Omental fat pad (tissue), 4 donors: ENCODE results near the gene MYZAP. TPM values are rescaled to one million over a fixed set of nuclear protein-coding genes. Genes with fewer than 3 reads are reported as not detected.

Experiments
- ATAC-seq: fragments of 150-250 bp; one replicate; pipeline ENCODE4 v1.9.1; 2016; ENCODE audit warnings: mild to moderate bottlenecking, moderate library complexity; ENCODE audit not compliant: low FRiP score
- DNase-seq: peaks from one replicate; pipeline ENCODE4 v3.0.0-alpha.2; 2019; ENCODE audit warnings: low spot score
- total RNA-seq, 4 donors: library from RNA; depleted of rRNA; stranded (reverse); fragments of >200 nt; gene quantifications; one replicate each; pipeline ENCODE4 v1.1.0, GENCODE V29; 2016
- TF ChIP-seq, protein P1 (sequence below), 3 donors: fragments of 450-650 bp; IDR thresholded peaks; one replicate each; pipeline ENCODE4 v1.5.1; 2016 to 2017; ENCODE audit warnings: antibody characterized with exemption in 3 of 3, mild to moderate bottlenecking in 3 of 3, moderate library complexity in 2 of 3

The MYZAP gene
- total RNA-seq, 4 donors from 2014 or later = 13.1 to 84.6 (median 20.2) TPM

DNA sequence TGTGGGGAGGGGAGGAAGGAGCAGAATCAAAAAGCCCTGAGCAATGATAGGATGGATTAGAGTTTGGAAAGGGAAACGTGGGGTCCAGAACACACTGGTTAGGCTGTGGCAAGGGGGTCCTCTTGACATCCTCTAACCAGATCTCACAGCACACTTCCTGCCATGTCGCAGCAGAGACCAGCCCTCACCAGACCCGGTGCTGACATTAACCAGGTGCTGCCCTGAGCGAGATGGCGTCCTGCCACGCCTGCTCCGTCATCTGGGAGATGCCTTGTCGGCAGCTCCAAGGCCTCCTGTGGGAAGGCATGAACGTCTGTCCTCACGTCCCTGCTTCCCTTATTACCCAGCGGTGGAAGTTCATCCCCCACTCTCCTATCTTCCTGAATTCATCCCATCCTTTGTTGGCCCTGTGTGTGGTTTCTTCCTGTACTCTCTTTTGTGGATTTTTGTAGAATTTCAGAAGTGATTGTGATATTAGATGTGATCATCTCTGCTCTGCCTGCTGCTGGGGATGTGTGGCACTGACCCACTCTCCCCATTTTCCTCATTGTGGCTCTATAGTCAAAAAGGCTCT, 29.4 kb upstream of the MYZAP start:
- TF ChIP-seq, protein P1, sequence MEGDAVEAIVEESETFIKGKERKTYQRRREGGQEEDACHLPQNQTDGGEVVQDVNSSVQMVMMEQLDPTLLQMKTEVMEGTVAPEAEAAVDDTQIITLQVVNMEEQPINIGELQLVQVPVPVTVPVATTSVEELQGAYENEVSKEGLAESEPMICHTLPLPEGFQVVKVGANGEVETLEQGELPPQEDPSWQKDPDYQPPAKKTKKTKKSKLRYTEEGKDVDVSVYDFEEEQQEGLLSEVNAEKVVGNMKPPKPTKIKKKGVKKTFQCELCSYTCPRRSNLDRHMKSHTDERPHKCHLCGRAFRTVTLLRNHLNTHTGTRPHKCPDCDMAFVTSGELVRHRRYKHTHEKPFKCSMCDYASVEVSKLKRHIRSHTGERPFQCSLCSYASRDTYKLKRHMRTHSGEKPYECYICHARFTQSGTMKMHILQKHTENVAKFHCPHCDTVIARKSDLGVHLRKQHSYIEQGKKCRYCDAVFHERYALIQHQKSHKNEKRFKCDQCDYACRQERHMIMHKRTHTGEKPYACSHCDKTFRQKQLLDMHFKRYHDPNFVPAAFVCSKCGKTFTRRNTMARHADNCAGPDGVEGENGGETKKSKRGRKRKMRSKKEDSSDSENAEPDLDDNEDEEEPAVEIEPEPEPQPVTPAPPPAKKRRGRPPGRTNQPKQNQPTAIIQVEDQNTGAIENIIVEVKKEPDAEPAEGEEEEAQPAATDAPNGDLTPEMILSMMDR (IDR thresholded peaks at IDR 0.05) = no peak
- DNase-seq (no peak), ATAC-seq (no peak)

DNA sequence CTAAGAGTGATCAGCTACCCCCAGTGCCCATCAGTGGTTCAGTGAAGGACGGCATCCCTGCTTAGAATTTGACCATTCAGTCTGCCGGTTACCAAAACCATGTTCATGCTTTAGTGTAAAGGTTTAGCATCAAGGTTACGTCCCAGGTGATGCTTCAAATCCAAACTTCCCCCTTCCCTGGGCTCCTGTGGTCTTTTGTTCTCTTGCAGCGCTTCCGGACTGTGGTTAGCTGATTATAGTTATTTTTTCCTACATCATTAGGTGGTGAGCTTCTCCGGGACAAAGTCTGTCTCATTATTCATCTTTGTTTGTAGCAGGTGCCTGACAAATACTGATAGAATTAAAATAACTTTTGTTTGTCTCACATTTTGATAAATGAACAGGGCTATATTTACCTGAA, 28.3 kb upstream of the MYZAP start:
- TF ChIP-seq, protein P1 (IDR thresholded peaks at IDR 0.05) = no peak
- DNase-seq (no peak), ATAC-seq (no peak)

DNA sequence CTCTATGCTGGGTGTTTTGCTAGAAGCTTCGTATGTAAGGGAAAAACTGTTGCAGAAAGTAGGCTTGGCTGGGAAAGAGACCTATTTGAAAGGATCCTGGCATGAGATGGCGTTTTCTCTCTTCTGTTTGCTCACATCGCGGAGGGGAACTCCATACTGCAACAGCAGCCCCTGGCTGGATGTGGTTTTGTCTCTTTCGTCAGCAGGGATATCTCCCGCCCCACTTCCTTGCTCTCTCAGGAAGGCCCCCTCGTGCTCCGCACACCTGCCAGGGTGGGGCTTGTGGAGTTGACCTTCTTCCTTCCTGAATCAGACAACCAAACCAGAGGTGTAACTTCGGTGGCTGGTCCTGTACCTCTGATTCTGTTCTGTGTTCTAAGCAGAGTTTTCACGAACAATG, 26.4 kb upstream of the MYZAP start:
- ATAC-seq = no peak
- TF ChIP-seq, protein P1 (IDR thresholded peaks at IDR 0.05) = no peak
- DNase-seq = no peak

DNA sequence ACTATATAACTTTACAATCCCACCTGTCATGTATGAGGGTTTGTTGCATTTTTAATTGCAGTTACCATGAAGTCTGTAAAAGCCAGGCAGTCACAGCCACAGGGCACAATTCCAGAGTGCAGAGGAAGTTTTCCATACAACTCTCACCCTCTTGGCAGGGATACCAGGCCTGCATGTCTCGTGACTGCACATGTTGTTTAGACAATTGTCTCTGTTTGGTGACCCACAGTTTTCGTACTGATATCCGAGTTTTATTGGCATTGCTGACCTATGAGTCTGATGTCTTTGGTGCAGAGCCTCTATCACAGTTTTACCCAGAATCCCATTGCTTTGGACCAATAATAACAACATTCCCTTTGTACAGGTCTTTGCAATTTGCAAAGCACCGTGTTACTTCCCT, 24.9 kb upstream of the MYZAP start:
- TF ChIP-seq, protein P1 (IDR thresholded peaks at IDR 0.05) = no peak
- DNase-seq (no peak), ATAC-seq (no peak)

DNA sequence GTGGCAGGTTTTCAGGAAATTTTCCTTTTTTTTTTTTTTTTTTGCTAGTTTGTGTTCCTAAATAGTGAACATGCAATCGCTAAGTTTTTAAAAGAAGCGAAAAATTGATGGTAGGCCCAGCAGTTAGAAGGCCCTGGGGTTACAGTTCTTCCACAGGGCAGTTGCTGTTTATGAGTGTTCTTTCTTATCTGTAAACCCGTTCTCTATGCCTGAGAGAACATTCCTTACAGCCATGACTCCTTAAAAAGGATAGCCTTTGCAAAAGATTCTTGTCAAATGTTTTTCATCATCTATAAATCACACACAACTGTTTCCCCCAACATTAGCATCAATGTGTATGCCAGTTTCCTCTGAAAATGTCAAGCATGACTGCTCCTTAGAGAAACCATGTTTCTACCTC, 23.8 kb upstream of the MYZAP start:
- TF ChIP-seq, protein P1 (IDR thresholded peaks at IDR 0.05) = no peak
- ATAC-seq = no peak
- no peak for DNase-seq

DNA sequence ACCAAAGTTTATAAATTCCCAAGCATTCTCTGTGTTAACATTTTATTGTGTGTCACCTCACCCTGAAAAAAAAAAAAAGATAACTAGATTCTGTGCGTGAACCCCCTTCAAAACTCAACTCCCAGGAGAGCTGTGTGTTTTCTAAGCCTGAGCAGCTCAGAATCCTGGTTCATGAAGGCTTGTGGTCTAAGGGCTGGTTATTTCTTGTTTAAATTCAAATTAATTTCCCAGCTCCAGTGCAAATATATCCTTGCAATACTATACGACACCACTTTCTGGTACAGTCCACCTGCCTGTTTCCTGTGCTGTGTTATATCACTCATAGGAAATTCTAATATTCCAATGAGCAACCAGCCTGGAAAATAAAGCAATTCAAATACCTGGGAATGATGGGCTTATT, 23.4 kb upstream of the MYZAP start:
- TF ChIP-seq, protein P1 (IDR thresholded peaks at IDR 0.05) = no peak
- no peak for DNase-seq
- no peak for ATAC-seq

DNA sequence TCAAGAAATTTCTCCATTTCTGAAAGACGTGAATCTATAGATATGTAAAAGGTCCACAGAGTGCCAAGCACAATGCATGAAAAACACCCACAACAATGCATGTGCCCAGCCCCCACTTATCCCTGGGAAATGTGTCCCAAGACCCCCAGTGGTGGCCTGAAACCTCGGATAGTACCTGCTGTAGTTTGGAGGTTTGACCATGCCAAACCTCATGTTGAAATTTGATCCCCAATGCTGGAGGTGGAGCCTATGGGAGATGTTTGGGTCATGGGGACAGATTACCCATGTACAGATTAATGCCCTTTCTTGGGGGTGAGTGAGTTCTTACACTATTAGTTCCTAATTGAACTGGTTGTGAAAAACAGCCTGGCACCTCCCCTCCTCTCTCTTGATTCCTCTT, 21.4 kb upstream of the MYZAP start:
- ATAC-seq = no peak
- no peak for DNase-seq
- TF ChIP-seq, protein P1 (IDR thresholded peaks at IDR 0.05) = no peak
